Measurements from ENCODE around the gene PLK3.
"Not testable (repeated sequence)": the region's sequence is repeated elsewhere in the genome, so short reads cannot be mapped to it uniquely, and the experiment has no call there.

Gene PLK3

GRCh38 chr1:44812822-44813543 lies 12.8 kb downstream of the PLK3 start:
- peak overlapping the region; percentile 68 for H3K4me3 ChIP-seq (ENCODE audit: low read depth, low read length)
- no peaks in the 10 kb centered on the region for H3K27me3 ChIP-seq (ENCODE audit: control insufficient read depth, insufficient read depth, low read length)
- H3K27ac ChIP-seq (ENCODE audit: low read depth, low read length), result no peak overlapping the region
- H3K9me3 ChIP-seq (ENCODE audit: control insufficient read depth, insufficient read depth, low read depth, low read length), result no peaks in the 10 kb centered on the region
- H3K9ac ChIP-seq (ENCODE audit: low read length), result peak overlapping the region; percentile 36
- H3K36me3 ChIP-seq (ENCODE audit: control insufficient read depth, insufficient read depth, low read length), result no peaks in the 10 kb centered on the region
- H3K4me1 ChIP-seq (ENCODE audit: control insufficient read depth, insufficient read depth, low read length), result peaks cover 37% of the 10 kb centered on the region

GRCh38 chr1:44815926-44816325 lies 15.7 kb downstream of the PLK3 start:
- not testable (repeated sequence) for H3K27me3 ChIP-seq (ENCODE audit: control insufficient read depth, insufficient read depth, low read length); H3K27ac ChIP-seq (ENCODE audit: low read depth, low read length); H3K4me3 ChIP-seq (ENCODE audit: low read depth, low read length); H3K36me3 ChIP-seq (ENCODE audit: control insufficient read depth, insufficient read depth, low read length); H3K9me3 ChIP-seq (ENCODE audit: control insufficient read depth, insufficient read depth, low read depth, low read length)
- peak overlapping the region; percentile 15 for H3K9ac ChIP-seq (ENCODE audit: low read length)
- peaks cover 29% of the 10 kb centered on the region for H3K4me1 ChIP-seq (ENCODE audit: control insufficient read depth, insufficient read depth, low read length)

GRCh38 chr1:44817307-44817706 lies 17.1 kb downstream of the PLK3 start:
- Histone ChIP-seq H3K4me1 (ENCODE audit: control insufficient read depth, insufficient read depth, low read length) (peaks cover 19% of the 10 kb centered on the region), H3K9me3 (ENCODE audit: control insufficient read depth, insufficient read depth, low read depth, low read length) (no peaks in the 10 kb centered on the region), H3K9ac (ENCODE audit: low read length) (no peak overlapping the region), H3K36me3 (ENCODE audit: control insufficient read depth, insufficient read depth, low read length) (no peaks in the 10 kb centered on the region), H3K4me3 (ENCODE audit: low read depth, low read length) (no peak overlapping the region), H3K27ac (ENCODE audit: low read depth, low read length) (no peak overlapping the region), H3K27me3 (ENCODE audit: control insufficient read depth, insufficient read depth, low read length) (no peaks in the 10 kb centered on the region)

- Histone ChIP-seq H3K9me3 (ENCODE audit: control insufficient read depth, insufficient read depth, low read depth, low read length) (no peaks in the 10 kb centered on the region), H3K27ac (ENCODE audit: low read depth, low read length) (no peak overlapping the region), H3K27me3 (ENCODE audit: control insufficient read depth, insufficient read depth, low read length) (no peaks in the 10 kb centered on the region), H3K4me1 (ENCODE audit: control insufficient read depth, insufficient read depth, low read length) (peaks cover 16% of the 10 kb centered on the region), H3K36me3 (ENCODE audit: control insufficient read depth, insufficient read depth, low read length) (no peaks in the 10 kb centered on the region), H3K9ac (ENCODE audit: low read length) (no peak overlapping the region), H3K4me3 (ENCODE audit: low read depth, low read length) (no peak overlapping the region)
These were observed 17.8 kb downstream of the PLK3 start for GRCh38 chr1:44817771-44818495.

GRCh38 chr1:44819196-44819607 lies 19.0 kb downstream of the PLK3 start:
- no peaks in the 10 kb centered on the region for H3K9me3 ChIP-seq (ENCODE audit: control insufficient read depth, insufficient read depth, low read depth, low read length)
- peak overlapping the region; percentile 48 for H3K4me3 ChIP-seq (ENCODE audit: low read depth, low read length)
- H3K4me1 ChIP-seq (ENCODE audit: control insufficient read depth, insufficient read depth, low read length), result peaks cover 14% of the 10 kb centered on the region
- peak overlapping the region; percentile 43 for H3K9ac ChIP-seq (ENCODE audit: low read length)
- H3K27me3 ChIP-seq (ENCODE audit: control insufficient read depth, insufficient read depth, low read length), result no peaks in the 10 kb centered on the region
- H3K36me3 ChIP-seq (ENCODE audit: control insufficient read depth, insufficient read depth, low read length), result no peaks in the 10 kb centered on the region
- no peak overlapping the region for H3K27ac ChIP-seq (ENCODE audit: low read depth, low read length)

- peak overlapping the region; percentile 53 for H3K4me3 ChIP-seq (ENCODE audit: low read depth, low read length)
- H3K27ac ChIP-seq (ENCODE audit: low read depth, low read length), result peak overlapping the region; percentile 99
- peaks cover 13% of the 10 kb centered on the region for H3K4me1 ChIP-seq (ENCODE audit: control insufficient read depth, insufficient read depth, low read length)
- no peaks in the 10 kb centered on the region for H3K27me3 ChIP-seq (ENCODE audit: control insufficient read depth, insufficient read depth, low read length)
- H3K9me3 ChIP-seq (ENCODE audit: control insufficient read depth, insufficient read depth, low read depth, low read length), result no peaks in the 10 kb centered on the region
- no peaks in the 10 kb centered on the region for H3K36me3 ChIP-seq (ENCODE audit: control insufficient read depth, insufficient read depth, low read length)
- H3K9ac ChIP-seq (ENCODE audit: low read length), result peak overlapping the region; percentile 96
These were observed 19.6 kb downstream of the PLK3 start for GRCh38 chr1:44819608-44820327.

- Histone ChIP-seq H3K4me3 (ENCODE audit: low read depth, low read length) (peak overlapping the region; percentile 53), H3K27ac (ENCODE audit: low read depth, low read length) (peak overlapping the region; percentile 99), H3K9ac (ENCODE audit: low read length) (peak overlapping the region; percentile 96), H3K4me1 (ENCODE audit: control insufficient read depth, insufficient read depth, low read length) (peaks cover 11% of the 10 kb centered on the region), H3K27me3 (ENCODE audit: control insufficient read depth, insufficient read depth, low read length) (no peaks in the 10 kb centered on the region), H3K36me3 (ENCODE audit: control insufficient read depth, insufficient read depth, low read length) (no peaks in the 10 kb centered on the region), H3K9me3 (ENCODE audit: control insufficient read depth, insufficient read depth, low read depth, low read length) (no peaks in the 10 kb centered on the region)
These were observed 20.4 kb downstream of the PLK3 start for GRCh38 chr1:44820328-44821239.

GRCh38 chr1:44821240-44821715 lies 21.1 kb downstream of the PLK3 start:
- H3K36me3 ChIP-seq (ENCODE audit: control insufficient read depth, insufficient read depth, low read length), result no peaks in the 10 kb centered on the region
- no peak overlapping the region for H3K27ac ChIP-seq (ENCODE audit: low read depth, low read length)
- H3K9ac ChIP-seq (ENCODE audit: low read length), result no peak overlapping the region
- peaks cover 11% of the 10 kb centered on the region for H3K4me1 ChIP-seq (ENCODE audit: control insufficient read depth, insufficient read depth, low read length)
- H3K9me3 ChIP-seq (ENCODE audit: control insufficient read depth, insufficient read depth, low read depth, low read length), result no peaks in the 10 kb centered on the region
- no peak overlapping the region for H3K4me3 ChIP-seq (ENCODE audit: low read depth, low read length)
- H3K27me3 ChIP-seq (ENCODE audit: control insufficient read depth, insufficient read depth, low read length), result no peaks in the 10 kb centered on the region

- H3K27me3 ChIP-seq (ENCODE audit: control insufficient read depth, insufficient read depth, low read length), result no peaks in the 10 kb centered on the region
- H3K4me3 ChIP-seq (ENCODE audit: low read depth, low read length), result no peak overlapping the region
- no peaks in the 10 kb centered on the region for H3K9me3 ChIP-seq (ENCODE audit: control insufficient read depth, insufficient read depth, low read depth, low read length)
- no peak overlapping the region for H3K9ac ChIP-seq (ENCODE audit: low read length)
- H3K4me1 ChIP-seq (ENCODE audit: control insufficient read depth, insufficient read depth, low read length), result peaks cover 15% of the 10 kb centered on the region
- H3K27ac ChIP-seq (ENCODE audit: low read depth, low read length), result no peak overlapping the region
- H3K36me3 ChIP-seq (ENCODE audit: control insufficient read depth, insufficient read depth, low read length), result no peaks in the 10 kb centered on the region
These were observed 22.0 kb downstream of the PLK3 start for GRCh38 chr1:44822131-44822701.

GRCh38 chr1:44822981-44823451 lies 22.8 kb downstream of the PLK3 start:
- no peak overlapping the region for H3K9ac ChIP-seq (ENCODE audit: low read length)
- H3K9me3 ChIP-seq (ENCODE audit: control insufficient read depth, insufficient read depth, low read depth, low read length), result no peaks in the 10 kb centered on the region
- peaks cover 15% of the 10 kb centered on the region for H3K4me1 ChIP-seq (ENCODE audit: control insufficient read depth, insufficient read depth, low read length)
- H3K27me3 ChIP-seq (ENCODE audit: control insufficient read depth, insufficient read depth, low read length), result no peaks in the 10 kb centered on the region
- H3K4me3 ChIP-seq (ENCODE audit: low read depth, low read length), result no peak overlapping the region
- no peak overlapping the region for H3K27ac ChIP-seq (ENCODE audit: low read depth, low read length)
- H3K36me3 ChIP-seq (ENCODE audit: control insufficient read depth, insufficient read depth, low read length), result no peaks in the 10 kb centered on the region
